ENCODE measurements around the gene PIK3R4.

PIK3R4 gene

DNA sequence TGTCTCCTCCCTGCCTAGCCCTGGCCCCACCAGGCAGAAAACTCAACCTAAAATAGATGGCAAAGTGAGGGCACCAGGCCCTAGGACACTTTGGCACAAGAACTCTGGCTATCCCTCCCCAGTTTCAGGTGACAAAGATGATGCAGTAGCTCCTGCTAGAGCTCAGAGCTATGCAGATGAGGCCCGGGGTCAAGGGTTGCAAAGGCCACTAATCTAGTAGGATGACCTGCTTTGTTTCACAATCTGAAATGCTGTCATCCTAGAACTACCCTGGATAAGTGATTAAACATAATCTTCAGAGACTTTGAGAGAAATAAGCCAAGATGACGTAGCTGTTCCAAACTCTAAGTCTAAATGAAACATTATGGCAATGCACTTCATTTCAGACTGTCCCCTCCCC is 24.0 kb upstream of the PIK3R4 start:
- TF ChIP-seq, protein P1, sequence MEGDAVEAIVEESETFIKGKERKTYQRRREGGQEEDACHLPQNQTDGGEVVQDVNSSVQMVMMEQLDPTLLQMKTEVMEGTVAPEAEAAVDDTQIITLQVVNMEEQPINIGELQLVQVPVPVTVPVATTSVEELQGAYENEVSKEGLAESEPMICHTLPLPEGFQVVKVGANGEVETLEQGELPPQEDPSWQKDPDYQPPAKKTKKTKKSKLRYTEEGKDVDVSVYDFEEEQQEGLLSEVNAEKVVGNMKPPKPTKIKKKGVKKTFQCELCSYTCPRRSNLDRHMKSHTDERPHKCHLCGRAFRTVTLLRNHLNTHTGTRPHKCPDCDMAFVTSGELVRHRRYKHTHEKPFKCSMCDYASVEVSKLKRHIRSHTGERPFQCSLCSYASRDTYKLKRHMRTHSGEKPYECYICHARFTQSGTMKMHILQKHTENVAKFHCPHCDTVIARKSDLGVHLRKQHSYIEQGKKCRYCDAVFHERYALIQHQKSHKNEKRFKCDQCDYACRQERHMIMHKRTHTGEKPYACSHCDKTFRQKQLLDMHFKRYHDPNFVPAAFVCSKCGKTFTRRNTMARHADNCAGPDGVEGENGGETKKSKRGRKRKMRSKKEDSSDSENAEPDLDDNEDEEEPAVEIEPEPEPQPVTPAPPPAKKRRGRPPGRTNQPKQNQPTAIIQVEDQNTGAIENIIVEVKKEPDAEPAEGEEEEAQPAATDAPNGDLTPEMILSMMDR (IDR thresholded peaks at IDR 0.05; ENCODE audit: low read depth, low read length, missing control alignments) = no peak
- Histone ChIP-seq H3K27me3 (replicated peaks) (no peaks in the 10 kb centered on the region), H3K4me3 (ENCODE audit: low read depth, low read length) (no peak overlapping the region), H3K36me3 (replicated peaks) (no peaks in the 10 kb centered on the region), H3K27ac (no peak overlapping the region)
- in situ Hi-C loops (cut with HindIII; ENCODE audit: low pct_ligation_motif_present, low sequenced_read_pairs) = no loop called here
- DNase-seq = no peak

DNA sequence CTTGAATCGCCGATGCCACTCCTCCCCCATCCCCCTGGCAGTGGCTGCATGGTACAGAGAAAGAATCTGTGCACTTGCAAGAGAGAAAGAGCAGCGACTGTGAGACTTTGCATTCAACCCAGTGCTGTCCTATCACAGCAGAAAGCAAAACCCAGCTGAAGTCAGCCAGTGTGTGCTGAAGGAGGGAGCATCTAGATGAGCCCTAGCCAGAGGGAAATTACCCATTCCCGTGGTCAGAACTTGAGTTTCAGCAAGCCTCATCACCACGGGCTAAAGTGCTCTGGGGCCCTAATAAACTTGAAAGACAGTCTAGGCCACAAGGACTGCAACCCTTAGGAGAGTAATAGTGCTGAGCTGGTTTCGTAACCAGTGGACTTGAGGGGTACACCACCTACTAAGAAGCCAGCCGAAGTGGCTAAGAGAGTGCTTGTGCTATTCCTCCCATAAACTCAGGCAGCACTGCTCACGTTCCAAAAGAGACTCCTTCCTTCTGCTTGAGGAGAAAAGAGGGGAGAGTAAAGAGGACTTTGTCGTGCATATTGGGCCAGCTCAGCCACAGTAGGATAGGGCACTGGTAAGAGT is 15.2 kb upstream of the PIK3R4 start:
- in situ Hi-C loops (cut with HindIII; ENCODE audit: low pct_ligation_motif_present, low sequenced_read_pairs) = no loop called here
- Histone ChIP-seq H3K27ac (no peak overlapping the region), H3K27me3 (replicated peaks) (no peaks in the 10 kb centered on the region), H3K4me3 (ENCODE audit: low read depth, low read length) (no peak overlapping the region), H3K36me3 (replicated peaks) (no peaks in the 10 kb centered on the region)
- DNase-seq = no peak
- TF ChIP-seq, protein P1 (IDR thresholded peaks at IDR 0.05; ENCODE audit: low read depth, low read length, missing control alignments) = no peak

DNA sequence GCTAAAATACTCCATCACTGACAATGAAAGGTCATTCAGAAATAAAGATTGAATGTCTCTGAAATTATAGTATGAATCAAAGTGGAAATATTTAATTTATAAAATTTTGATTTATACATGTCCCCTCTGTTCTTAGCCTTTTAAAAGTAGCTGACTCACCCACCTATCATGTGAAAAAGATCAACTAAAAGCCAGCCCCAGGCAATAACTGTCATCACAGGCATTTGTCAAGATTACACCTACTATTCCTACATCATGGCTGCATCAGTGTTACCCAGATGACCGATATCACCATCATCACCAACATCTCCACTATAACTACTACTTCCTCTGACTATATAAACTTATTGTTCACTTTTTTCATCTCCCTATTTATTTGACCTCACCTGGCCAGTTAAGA is 14.3 kb upstream of the PIK3R4 start:
- in situ Hi-C loops (cut with HindIII; ENCODE audit: low pct_ligation_motif_present, low sequenced_read_pairs) = no loop called here
- Histone ChIP-seq H3K27ac (no peak overlapping the region), H3K36me3 (replicated peaks) (no peaks in the 10 kb centered on the region), H3K27me3 (replicated peaks) (no peaks in the 10 kb centered on the region), H3K4me3 (ENCODE audit: low read depth, low read length) (no peak overlapping the region)
- TF ChIP-seq, protein P1 (IDR thresholded peaks at IDR 0.05; ENCODE audit: low read depth, low read length, missing control alignments) = no peak
- no peak for DNase-seq

DNA sequence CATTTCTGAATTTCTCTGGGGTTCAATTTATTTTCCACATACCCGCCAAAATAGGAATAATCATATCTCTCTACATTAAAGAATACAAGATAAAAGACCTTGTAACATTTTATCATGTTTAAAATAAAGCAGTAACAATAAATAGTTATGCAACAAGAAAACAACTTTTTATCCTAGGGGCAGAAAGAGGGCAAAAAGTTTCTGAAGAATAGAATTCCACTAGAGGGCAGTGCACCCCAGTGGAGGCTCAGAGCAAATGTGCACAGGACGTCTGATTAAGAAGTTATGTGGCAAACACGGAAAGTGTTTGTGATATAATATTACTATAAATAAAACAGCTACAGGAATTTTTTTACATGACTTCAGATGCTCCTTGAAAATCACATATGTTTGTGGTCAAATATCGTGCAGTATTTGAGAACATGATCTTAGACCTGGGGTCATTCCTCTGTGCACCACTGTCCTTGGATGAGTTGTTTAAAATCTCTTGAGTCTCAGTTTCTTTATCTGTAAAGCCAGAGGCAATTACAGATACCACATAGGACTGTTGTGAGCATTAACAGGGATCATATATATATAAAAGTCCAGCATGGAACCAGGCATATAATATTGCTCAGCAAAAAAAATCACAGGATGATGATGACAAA is 13.2 kb upstream of the PIK3R4 start:
- no peak overlapping the region for H3K27ac ChIP-seq
- no peaks in the 10 kb centered on the region for H3K27me3 ChIP-seq (replicated peaks)

DNA sequence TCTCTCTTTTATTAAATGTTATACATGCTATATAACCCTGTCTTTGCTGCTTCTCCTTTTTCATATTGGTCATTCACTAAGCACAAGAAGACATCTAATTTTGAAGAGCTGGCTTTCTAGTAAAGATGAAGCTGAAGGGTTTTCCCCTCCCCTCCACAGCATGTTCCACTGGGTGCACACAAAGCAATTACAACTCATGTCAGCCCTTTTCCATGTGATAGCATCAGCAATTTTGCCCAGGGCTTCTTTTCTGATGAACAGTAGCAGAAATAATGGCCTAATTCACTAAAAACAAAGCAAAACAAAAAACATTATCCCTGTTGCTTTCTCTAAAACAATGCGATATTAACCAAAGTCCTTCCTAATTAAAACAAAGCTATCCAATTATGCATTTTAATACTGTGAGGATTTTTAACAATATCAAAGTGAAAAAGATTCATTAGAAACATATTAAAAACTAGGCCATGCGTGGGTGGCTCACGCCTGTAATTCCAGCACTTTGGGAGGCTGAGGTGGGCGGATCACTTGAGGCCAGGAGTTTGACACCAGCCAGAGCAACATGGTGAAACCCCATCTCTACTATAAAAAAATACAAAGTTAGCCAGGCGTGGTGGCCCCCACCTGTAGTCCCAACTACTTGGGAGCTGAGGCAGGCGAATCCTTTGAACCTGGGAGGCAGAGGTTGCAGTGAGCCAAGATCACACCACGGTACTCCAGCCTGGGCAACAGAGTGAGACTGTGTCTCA is 12.2 kb upstream of the PIK3R4 start:
- no peak overlapping the region for H3K27ac ChIP-seq
- no peaks in the 10 kb centered on the region for H3K27me3 ChIP-seq (replicated peaks)
- TF ChIP-seq, protein P1 (IDR thresholded peaks at IDR 0.05; ENCODE audit: low read depth, low read length, missing control alignments) = no peak
- no peak for DNase-seq
- H3K36me3 ChIP-seq (replicated peaks) = no peaks in the 10 kb centered on the region
- in situ Hi-C loops (cut with HindIII; ENCODE audit: low pct_ligation_motif_present, low sequenced_read_pairs) = no loop called here
- no peak overlapping the region for H3K4me3 ChIP-seq (ENCODE audit: low read depth, low read length)

More for the DNA sequence above, 13.2 kb upstream of the PIK3R4 start:
- Histone ChIP-seq H3K36me3 (replicated peaks) (no peaks in the 10 kb centered on the region), H3K4me3 (ENCODE audit: low read depth, low read length) (no peak overlapping the region)
- peak; percentile 48 for DNase-seq
- in situ Hi-C loops (cut with HindIII; ENCODE audit: low pct_ligation_motif_present, low sequenced_read_pairs) = no loop called here
- TF ChIP-seq, protein P1 (IDR thresholded peaks at IDR 0.05; ENCODE audit: low read depth, low read length, missing control alignments) = peak; percentile 85
